DND-41 (cell line): Measurements from ENCODE around the gene PDE4B.

Experiments
- EZH2 ChIP-seq: IDR thresholded peaks from 3 replicates; pipeline ENCODE4 v1.6.1; 2012; ENCODE audit warnings: borderline replicate concordance, low read depth, mild to moderate bottlenecking, moderate library complexity, low read length, inconsistent platforms; ENCODE audit not compliant: severe bottlenecking
- TF ChIP-seq, protein P1 (sequence below): IDR thresholded peaks from 2 replicates; pipeline ENCODE4 v1.5.1; 2012; ENCODE audit warnings: borderline replicate concordance, low read length, moderate library complexity, mild to moderate bottlenecking; ENCODE audit not compliant: poor library complexity, severe bottlenecking; ENCODE audit errors: extremely low read depth

DNA sequence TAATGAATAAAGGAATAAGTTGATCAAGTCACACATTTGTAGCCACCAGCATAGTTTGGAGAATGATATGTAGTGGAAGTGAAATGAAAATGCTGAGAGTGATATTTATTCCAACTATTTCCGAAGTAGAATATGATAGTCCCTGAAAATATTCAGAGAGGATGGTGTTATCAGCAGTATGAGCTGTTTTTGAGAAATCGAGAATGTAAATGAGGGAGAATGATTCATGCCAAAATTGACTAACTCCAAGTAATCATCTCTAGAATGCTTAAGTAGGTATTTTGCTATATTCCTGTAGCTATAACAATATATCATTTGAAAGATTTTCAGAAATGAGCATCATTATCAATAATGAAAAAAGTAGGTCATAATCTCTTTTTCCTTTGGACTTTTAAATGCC, 178.9 kb downstream of the PDE4B start:
- TF ChIP-seq, protein P1, sequence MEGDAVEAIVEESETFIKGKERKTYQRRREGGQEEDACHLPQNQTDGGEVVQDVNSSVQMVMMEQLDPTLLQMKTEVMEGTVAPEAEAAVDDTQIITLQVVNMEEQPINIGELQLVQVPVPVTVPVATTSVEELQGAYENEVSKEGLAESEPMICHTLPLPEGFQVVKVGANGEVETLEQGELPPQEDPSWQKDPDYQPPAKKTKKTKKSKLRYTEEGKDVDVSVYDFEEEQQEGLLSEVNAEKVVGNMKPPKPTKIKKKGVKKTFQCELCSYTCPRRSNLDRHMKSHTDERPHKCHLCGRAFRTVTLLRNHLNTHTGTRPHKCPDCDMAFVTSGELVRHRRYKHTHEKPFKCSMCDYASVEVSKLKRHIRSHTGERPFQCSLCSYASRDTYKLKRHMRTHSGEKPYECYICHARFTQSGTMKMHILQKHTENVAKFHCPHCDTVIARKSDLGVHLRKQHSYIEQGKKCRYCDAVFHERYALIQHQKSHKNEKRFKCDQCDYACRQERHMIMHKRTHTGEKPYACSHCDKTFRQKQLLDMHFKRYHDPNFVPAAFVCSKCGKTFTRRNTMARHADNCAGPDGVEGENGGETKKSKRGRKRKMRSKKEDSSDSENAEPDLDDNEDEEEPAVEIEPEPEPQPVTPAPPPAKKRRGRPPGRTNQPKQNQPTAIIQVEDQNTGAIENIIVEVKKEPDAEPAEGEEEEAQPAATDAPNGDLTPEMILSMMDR: no peak
- no peak for TF ChIP-seq EZH2
